Psoas muscle (tissue), 8 donors: ENCODE measurements around the gene SIRT6. TPM values are rescaled to one million over a fixed set of nuclear protein-coding genes. Genes with fewer than 3 reads are reported as not detected.

Experiments
- ATAC-seq, 4 donors: fragments of 200-7000 bp; cut with Tn5 transposase; one replicate each; pipeline ENCODE4 v1.9.1; 2020; ENCODE audit warnings: moderate library complexity in 3 of 4, mild to moderate bottlenecking in 2 of 4
- DNase-seq, 2 donors: peaks; one replicate each; pipeline ENCODE4 v3.0.0-alpha.2; 2020
- H3K27ac ChIP-seq: fragments of 200-600 bp; one replicate; pipeline ENCODE4 v1.8.0; 2022
- H3K27me3 ChIP-seq, 3 donors: fragments of 200-600 bp in 1 of 3; one replicate each; pipeline versions ENCODE4 v1.6.1 to v1.8.0; 2013 to 2022; ENCODE audit warnings: low read length in 2 of 3, mild to moderate bottlenecking in 2 of 3, moderate library complexity in 1 of 3; ENCODE audit not compliant: insufficient read depth in 3 of 3
- H3K36me3 ChIP-seq, 2 donors: fragments of 200-600 bp in 1 of 2; one replicate each; pipeline versions ENCODE4 v1.6.1 to v1.8.0; 2013 to 2022; ENCODE audit warnings: low read depth in 1 of 2, mild to moderate bottlenecking in 1 of 2, moderate library complexity in 1 of 2; ENCODE audit not compliant: insufficient read depth in 1 of 2
- H3K4me1 ChIP-seq: fragments of 200-600 bp; one replicate; pipeline ENCODE4 v1.8.0; 2022
- H3K4me3 ChIP-seq: fragments of 200-600 bp; one replicate; pipeline ENCODE4 v1.8.0; 2022; ENCODE audit warnings: mild to moderate bottlenecking
- H3K9me3 ChIP-seq: fragments of 200-600 bp; one replicate; pipeline ENCODE4 v1.8.0; 2022
- CTCF ChIP-seq: fragments of 200-600 bp; IDR thresholded peaks from one replicate; pipeline ENCODE4 v1.8.0; 2022; ENCODE audit warnings: antibody characterized with exemption
- WGBS, 3 donors: extraction: QIAGEN DNeasy Blood & Tissue Kit; methylation state at CpG; one replicate each; pipeline versions ENCODE4 v1.1.6 to v1.1.7; 2013; 5-methylcytosine and 5-hydroxymethylcytosine counted together
- intact Hi-C, 2 donors: fragments of 100-400 bp; cut with DNase I; formaldehyde crosslinking; loops; one replicate each; pipeline versions ENCODE4 v1.11.0 to v1.14.2; 2022
- polyA plus RNA-seq, 3 donors: library from polyadenylated mRNA; stranded (reverse); fragments of 200-250 nt; gene quantifications; one replicate each; pipeline ENCODE4 v1.2.3, GENCODE V29; 2013
- total RNA-seq, 4 donors: library from RNA; stranded (reverse); fragmentation: NEBNext Ultra II Directional in 2 of 4; extraction: Animal tissue kit (Norgen Biotek cat#: 25700) in 2 of 4; gene quantifications; one replicate each; pipeline versions ENCODE4 v1.2.1 to v1.2.4, GENCODE V29; 2021 to 2023
- donor health status: healthy with polysubstance abuse.
- donor health status: DM: no; HTN: no; CAD: no; lungs with moderate emphysema.
- donor health status: Bipolar disorder and iron deficiency.
- donor health status: healthy.
- donor health status: DM: yes; HTN: yes; CAD: no.
- donor health status: DM: no; HTN: no; CAD: no.
- donor health status: DM: no; HTN: no; CAD: no.
- donor health status: DM: yes; HTN: yes; CAD: no.

The SIRT6 gene
- total and polyA plus RNA-seq, 7 donors: 8.4 to 23.5 (median 13.1) TPM

GRCh38 chr19:4177146-4177545 lies 5.2 kb downstream of the SIRT6 start:
- intact Hi-C loops: no loop called here
- peaks cover 0 to 53% of the 10 kb centered on the region in 2 donors for H3K36me3 ChIP-seq
- H3K9me3 ChIP-seq: no peaks in the 10 kb centered on the region
- H3K4me3 ChIP-seq: no peak overlapping the region
- no peak for TF ChIP-seq CTCF
- no peak for ATAC-seq
- no peak for DNase-seq
- peaks cover 0 to 5% (median 0%) of the 10 kb centered on the region in 3 donors for H3K27me3 ChIP-seq
- 93 to 97% (median 95%) methylated on average over 5 of the region's 5 CpGs for WGBS, 3 donors
- H3K4me1 ChIP-seq: peaks cover 11% of the 10 kb centered on the region
- H3K27ac ChIP-seq: no peak overlapping the region

GRCh38 chr19:4175669-4175931 lies 6.8 kb downstream of the SIRT6 start:
- WGBS, 3 donors: 87 to 91% (median 90%) methylated on average over 12 of the region's 12 CpGs
- intact Hi-C loops: no loop called here

GRCh38 chr19:4174895-4175668 lies 7.3 kb downstream of the SIRT6 start:
- intact Hi-C loops: no loop called here
- Histone ChIP-seq H3K36me3 (peaks cover 0 to 47% of the 10 kb centered on the region in 2 donors), H3K9me3 (no peaks in the 10 kb centered on the region), H3K4me1 (no peaks in the 10 kb centered on the region), H3K27me3 (peaks cover 0 to 8% (median 0%) of the 10 kb centered on the region in 3 donors), H3K4me3 (no peak overlapping the region), H3K27ac (no peak overlapping the region)
- ATAC-seq (no peak), DNase-seq (no peak)
- 86 to 87% (median 86%) methylated on average over 36 to 41 of the region's 41 CpGs for WGBS, 3 donors
- no peak for TF ChIP-seq CTCF

More at GRCh38 chr19:4175669-4175931, 6.8 kb downstream of the SIRT6 start:
- H3K4me3 ChIP-seq: no peak overlapping the region
- H3K27me3 ChIP-seq: peaks cover 0 to 8% (median 0%) of the 10 kb centered on the region in 3 donors
- no peak overlapping the region for H3K27ac ChIP-seq
- H3K4me1 ChIP-seq: no peaks in the 10 kb centered on the region
- TF ChIP-seq CTCF: no peak
- H3K9me3 ChIP-seq: no peaks in the 10 kb centered on the region
- ATAC-seq: no peak
- peaks cover 0 to 52% of the 10 kb centered on the region in 2 donors for H3K36me3 ChIP-seq
- no peak for DNase-seq

- Histone ChIP-seq H3K36me3 (peaks cover 0 to 43% of the 10 kb centered on the region in 2 donors), H3K4me1 (no peaks in the 10 kb centered on the region), H3K4me3 (no peak overlapping the region), H3K27me3 (peaks cover 0 to 8% (median 0%) of the 10 kb centered on the region in 3 donors), H3K27ac (no peak overlapping the region), H3K9me3 (no peaks in the 10 kb centered on the region)
- DNase-seq (no peak), ATAC-seq (no peak)
- intact Hi-C loops: no loop called here
- TF ChIP-seq CTCF: no peak
- 78 to 83% (median 81%) methylated on average over 15 to 21 of the region's 21 CpGs for WGBS, 3 donors
Observed at GRCh38 chr19:4174213-4174894, 8.0 kb downstream of the SIRT6 start.
